Measurements from ENCODE around the gene ALDH1A3.

ALDH1A3 gene

GRCh38 chr15:100918690-100919480 lies 39.3 kb downstream of the ALDH1A3 start, which contains the start of gene LRRK1:
LRRK1 (plus strand) TSS chr15:100919357; CDS start chr15:100924633, 5,276 bp downstream.
- no peak for TF ChIP-seq CTCF (IDR thresholded peaks at IDR 0.05; ENCODE audit: low read length, missing control alignments)
- DNase-seq (ENCODE audit: low read depth): peak; percentile 41
- H3K4me3 ChIP-seq (replicated peaks; ENCODE audit: low read depth, low read length): peak within 1 kb of the TSS; percentile 68

GRCh38 chr15:100919481-100920405 lies 40.1 kb downstream of the ALDH1A3 start:
- DNase-seq (ENCODE audit: low read depth): no peak
- TF ChIP-seq CTCF (IDR thresholded peaks at IDR 0.05; ENCODE audit: low read length, missing control alignments): no peak
- peak overlapping the region; percentile 68 for H3K4me3 ChIP-seq (replicated peaks; ENCODE audit: low read depth, low read length)

GRCh38 chr15:100920516-100921135 lies 41.0 kb downstream of the ALDH1A3 start:
- peak overlapping the region; percentile 68 for H3K4me3 ChIP-seq (replicated peaks; ENCODE audit: low read depth, low read length)
- DNase-seq (ENCODE audit: low read depth): no peak
- TF ChIP-seq CTCF (IDR thresholded peaks at IDR 0.05; ENCODE audit: low read length, missing control alignments): no peak

GRCh38 chr15:100922192-100923040 lies 42.8 kb downstream of the ALDH1A3 start:
- DNase-seq (ENCODE audit: low read depth): no peak
- H3K4me3 ChIP-seq (replicated peaks; ENCODE audit: low read depth, low read length): no peak overlapping the region
- no peak for TF ChIP-seq CTCF (IDR thresholded peaks at IDR 0.05; ENCODE audit: low read length, missing control alignments)

GRCh38 chr15:100923076-100923475 lies 43.4 kb downstream of the ALDH1A3 start:
- no peak for TF ChIP-seq CTCF (IDR thresholded peaks at IDR 0.05; ENCODE audit: low read length, missing control alignments)
- no peak for DNase-seq (ENCODE audit: low read depth)
- H3K4me3 ChIP-seq (replicated peaks; ENCODE audit: low read depth, low read length): no peak overlapping the region

- no peak for TF ChIP-seq CTCF (IDR thresholded peaks at IDR 0.05; ENCODE audit: low read length, missing control alignments)
- DNase-seq (ENCODE audit: low read depth): no peak
- H3K4me3 ChIP-seq (replicated peaks; ENCODE audit: low read depth, low read length): no peak overlapping the region
Observed at GRCh38 chr15:100923902-100924301, 44.3 kb downstream of the ALDH1A3 start.
